Measurements from ENCODE around the gene JAK1. TPM values are rescaled to one million over a fixed set of nuclear protein-coding genes. Genes with fewer than 3 reads are reported as not detected.

JAK1 gene
- total RNA-seq, 6 donors from 2014 or later = 156 to 191 (median 167) TPM

DNA sequence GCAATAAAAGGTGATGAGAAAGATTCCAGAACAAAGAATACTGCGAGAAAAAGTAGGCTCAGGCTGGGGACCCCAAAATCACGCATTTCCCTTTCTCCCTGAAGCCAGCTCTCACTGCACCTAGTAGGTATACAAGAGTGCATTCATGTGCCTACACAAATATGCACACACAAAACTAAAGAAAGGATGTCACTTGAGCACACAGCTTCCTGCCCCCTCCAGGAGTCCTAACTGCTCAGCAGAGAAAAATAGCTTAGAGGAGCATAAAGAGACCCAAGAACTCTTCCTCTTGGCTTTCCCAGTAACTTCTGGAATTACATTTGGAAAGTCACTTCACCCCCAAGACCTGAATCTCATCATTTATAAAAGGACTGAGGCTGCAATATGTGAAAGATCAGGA, 38.0 kb downstream of the JAK1 start:
- Histone ChIP-seq H3K9me3 (no peaks in the 10 kb centered on the region), H3K4me3 (no peak overlapping the region), H3K36me3 (no peaks in the 10 kb centered on the region), H3K4me1 (peaks cover 43 to 61% (median 46%) of the 10 kb centered on the region in 4 donors), H3K27ac (no peak overlapping the region), H3K27me3 (no peaks in the 10 kb centered on the region)
- 95 to 97% methylated on average over 2 of the region's 2 CpGs for WGBS, 2 donors
- TF ChIP-seq, protein P1, sequence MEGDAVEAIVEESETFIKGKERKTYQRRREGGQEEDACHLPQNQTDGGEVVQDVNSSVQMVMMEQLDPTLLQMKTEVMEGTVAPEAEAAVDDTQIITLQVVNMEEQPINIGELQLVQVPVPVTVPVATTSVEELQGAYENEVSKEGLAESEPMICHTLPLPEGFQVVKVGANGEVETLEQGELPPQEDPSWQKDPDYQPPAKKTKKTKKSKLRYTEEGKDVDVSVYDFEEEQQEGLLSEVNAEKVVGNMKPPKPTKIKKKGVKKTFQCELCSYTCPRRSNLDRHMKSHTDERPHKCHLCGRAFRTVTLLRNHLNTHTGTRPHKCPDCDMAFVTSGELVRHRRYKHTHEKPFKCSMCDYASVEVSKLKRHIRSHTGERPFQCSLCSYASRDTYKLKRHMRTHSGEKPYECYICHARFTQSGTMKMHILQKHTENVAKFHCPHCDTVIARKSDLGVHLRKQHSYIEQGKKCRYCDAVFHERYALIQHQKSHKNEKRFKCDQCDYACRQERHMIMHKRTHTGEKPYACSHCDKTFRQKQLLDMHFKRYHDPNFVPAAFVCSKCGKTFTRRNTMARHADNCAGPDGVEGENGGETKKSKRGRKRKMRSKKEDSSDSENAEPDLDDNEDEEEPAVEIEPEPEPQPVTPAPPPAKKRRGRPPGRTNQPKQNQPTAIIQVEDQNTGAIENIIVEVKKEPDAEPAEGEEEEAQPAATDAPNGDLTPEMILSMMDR (IDR thresholded peaks at IDR 0.05) = no peak
- TF ChIP-seq EP300 (IDR thresholded peaks at IDR 0.05) (no peak), POLR2AphosphoS5 (IDR thresholded peaks at IDR 0.05) (no peak), POLR2A (IDR thresholded peaks at IDR 0.05) (no peak)
- no peak for ATAC-seq (ENCODE audit: low FRiP score in 2 of 2)
- no peak for DNase-seq

DNA sequence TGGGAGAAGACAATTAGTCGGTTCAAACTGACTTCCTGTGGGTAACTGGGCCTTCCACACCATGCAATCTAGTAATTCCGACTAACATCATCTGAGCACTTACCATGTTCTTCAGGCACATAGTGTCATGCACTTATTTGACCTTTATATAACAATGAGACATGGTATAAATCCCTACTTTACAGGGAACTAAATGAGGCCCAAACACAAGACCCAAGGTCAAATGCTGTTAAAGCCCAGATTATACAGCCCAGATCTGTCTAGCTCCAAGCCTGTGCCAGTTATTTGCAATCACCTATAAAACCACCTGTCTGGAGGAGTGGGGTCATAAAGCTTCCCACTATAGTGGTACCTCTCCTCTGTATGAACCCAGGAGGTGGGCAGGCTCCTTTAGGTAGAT, 40.8 kb downstream of the JAK1 start:
- WGBS, 2 donors = 56 to 66% methylated on average over 2 of the region's 2 CpGs
- DNase-seq (no peak), ATAC-seq (ENCODE audit: low FRiP score in 2 of 2) (no peak)
- H3K4me3 ChIP-seq = no peak overlapping the region
- TF ChIP-seq EP300 (IDR thresholded peaks at IDR 0.05) (no peak), POLR2AphosphoS5 (IDR thresholded peaks at IDR 0.05) (no peak), POLR2A (IDR thresholded peaks at IDR 0.05) (no peak)
- TF ChIP-seq, protein P1 (IDR thresholded peaks at IDR 0.05) = no peak
- no peaks in the 10 kb centered on the region for H3K27me3 ChIP-seq
- peaks cover 59 to 76% (median 63%) of the 10 kb centered on the region in 4 donors for H3K4me1 ChIP-seq
- no peak overlapping the region for H3K27ac ChIP-seq
- H3K36me3 ChIP-seq = no peaks in the 10 kb centered on the region
- H3K9me3 ChIP-seq = no peaks in the 10 kb centered on the region

DNA sequence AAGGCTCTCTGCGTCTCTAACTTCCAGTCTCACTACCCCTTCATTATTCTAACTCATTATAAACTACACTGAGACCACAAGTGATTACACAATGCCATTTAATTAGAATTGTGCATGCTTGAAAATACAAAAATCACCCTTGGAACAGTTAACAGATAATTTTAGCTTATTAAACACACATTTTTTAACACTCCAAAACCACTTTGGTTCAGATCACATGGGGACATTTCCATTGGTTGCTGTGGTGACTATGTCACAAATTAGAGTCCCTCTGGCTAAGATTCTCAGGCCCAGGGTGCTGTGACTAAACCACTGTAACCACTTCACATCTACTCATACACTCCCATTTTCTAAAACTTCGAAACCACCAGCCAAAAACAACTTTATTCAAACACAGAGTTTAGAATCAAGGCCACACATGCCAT, 43.0 kb downstream of the JAK1 start:
- WGBS, 2 donors = 27 to 33% methylated on average over 2 of the region's 2 CpGs
- H3K4me1 ChIP-seq = peaks cover 62 to 79% (median 66%) of the 10 kb centered on the region in 4 donors
- peak; percentile 62 to 82 for ATAC-seq (ENCODE audit: low FRiP score in 2 of 2)
- H3K4me3 ChIP-seq = no peak overlapping the region
- peak in 1 of 2 donors; percentile 45 for DNase-seq
- no peaks in the 10 kb centered on the region for H3K36me3 ChIP-seq
- H3K9me3 ChIP-seq = no peaks in the 10 kb centered on the region
- H3K27me3 ChIP-seq = no peaks in the 10 kb centered on the region
- peak overlapping the region in 3 of 4 donors; percentile 1 to 61 (median 32) for H3K27ac ChIP-seq
- TF ChIP-seq POLR2A (IDR thresholded peaks at IDR 0.05) (no peak), EP300 (IDR thresholded peaks at IDR 0.05) (peak in 1 of 4 donors; percentile 7), POLR2AphosphoS5 (IDR thresholded peaks at IDR 0.05) (no peak)
- TF ChIP-seq, protein P1 (IDR thresholded peaks at IDR 0.05) = no peak

DNA sequence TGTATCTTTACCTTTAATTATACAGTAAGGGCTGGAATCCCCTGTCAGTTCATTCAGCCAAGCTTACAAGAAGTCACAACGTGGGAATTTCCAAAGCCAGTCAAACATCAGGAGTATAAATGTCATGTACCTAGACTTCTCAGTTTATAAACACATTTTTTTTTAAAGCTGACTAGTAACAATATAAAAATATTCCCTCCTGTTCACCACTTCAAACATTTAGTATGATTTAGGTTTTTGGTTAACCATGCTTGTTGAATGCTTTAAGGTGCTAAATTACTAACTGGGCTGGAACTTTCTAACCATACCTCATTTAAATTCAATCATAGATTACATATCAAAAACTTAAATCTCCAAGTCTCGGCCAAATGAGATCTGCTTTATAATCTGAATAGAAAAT, 44.0 kb downstream of the JAK1 start:
- DNase-seq (no peak), ATAC-seq (ENCODE audit: low FRiP score in 2 of 2) (no peak)
- Histone ChIP-seq H3K27me3 (no peaks in the 10 kb centered on the region), H3K27ac (peak overlapping the region in 3 of 4 donors; percentile 1 to 61 (median 32)), H3K4me3 (no peak overlapping the region), H3K4me1 (peaks cover 64 to 79% (median 70%) of the 10 kb centered on the region in 4 donors), H3K36me3 (no peaks in the 10 kb centered on the region), H3K9me3 (no peaks in the 10 kb centered on the region)
- WGBS, 2 donors = 26 to 37% methylated on average over 2 of the region's 2 CpGs
- TF ChIP-seq POLR2A (IDR thresholded peaks at IDR 0.05) (no peak), POLR2AphosphoS5 (IDR thresholded peaks at IDR 0.05) (no peak)
- TF ChIP-seq, protein P1 (IDR thresholded peaks at IDR 0.05) = no peak

DNA sequence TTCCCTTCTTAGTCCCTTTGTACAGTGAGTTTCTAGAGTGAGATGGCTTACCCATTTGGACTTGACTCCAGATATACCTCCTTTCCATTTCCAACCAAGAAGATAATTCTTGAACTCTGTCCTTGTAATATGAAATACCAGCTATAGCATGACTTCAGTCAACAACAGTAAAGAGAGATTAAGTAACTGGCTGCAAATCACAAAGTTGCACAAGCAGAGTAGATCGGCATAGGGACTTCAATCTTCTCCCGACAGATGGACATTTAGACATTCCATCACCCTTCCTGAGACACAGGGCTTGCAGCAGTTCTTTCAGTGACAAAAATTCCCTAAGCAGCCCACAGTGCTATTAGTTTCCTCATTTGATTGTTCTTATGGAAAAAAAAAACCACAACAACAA, 44.6 kb downstream of the JAK1 start:
- Histone ChIP-seq H3K27ac (peak overlapping the region in 1 of 4 donors; percentile 32), H3K4me3 (no peak overlapping the region), H3K27me3 (no peaks in the 10 kb centered on the region), H3K4me1 (peaks cover 64 to 79% (median 74%) of the 10 kb centered on the region in 4 donors), H3K9me3 (no peaks in the 10 kb centered on the region), H3K36me3 (no peaks in the 10 kb centered on the region)
- WGBS, 2 donors = 36 to 47% methylated on average over 2 of the region's 2 CpGs
- DNase-seq (no peak), ATAC-seq (ENCODE audit: low FRiP score in 2 of 2) (no peak)
- TF ChIP-seq POLR2AphosphoS5 (IDR thresholded peaks at IDR 0.05) (no peak), POLR2A (IDR thresholded peaks at IDR 0.05) (no peak), EP300 (IDR thresholded peaks at IDR 0.05) (no peak)
- TF ChIP-seq, protein P1 (IDR thresholded peaks at IDR 0.05) = no peak

Measured in upper lobe of left lung (tissue), 6 donors.